Vagina (tissue), 2 donors: Measurements from ENCODE around the gene DGKB. TPM values are rescaled to one million over a fixed set of nuclear protein-coding genes. Genes with fewer than 3 reads are reported as not detected.

Experiments used
- DNase-seq, 2 donors: peaks; one replicate each; pipeline ENCODE4 v3.0.0-alpha.2; 2017; ENCODE audit errors: extremely low spot score in 2 of 2
- H3K27ac ChIP-seq: fragments of 200-600 bp; sonication (generic); one replicate; pipeline ENCODE4 v1.5.1; 2019
- H3K27me3 ChIP-seq: fragments of 200-600 bp; sonication (generic); one replicate; pipeline ENCODE4 v1.5.1; 2019
- H3K36me3 ChIP-seq, 2 donors: fragments of 200-600 bp; sonication (generic); one replicate each; pipeline ENCODE4 v1.5.1; 2017 to 2019
- H3K4me1 ChIP-seq: fragments of 200-600 bp; sonication (generic); one replicate; pipeline ENCODE4 v1.5.1; 2019
- H3K4me3 ChIP-seq, 2 donors: fragments of 200-600 bp; sonication (generic); 1 replicate in 1 of 2; 2 replicates in 1 of 2; pipeline ENCODE4 v1.5.1; 2016 to 2019
- H3K9me3 ChIP-seq: fragments of 200-600 bp; sonication (generic); one replicate; pipeline ENCODE4 v1.5.1; 2019
- POLR2A ChIP-seq, 2 donors: fragments of 450-650 bp; IDR thresholded peaks; one replicate each; pipeline ENCODE4 v1.6.1; 2017; ENCODE audit warnings: antibody characterized with exemption in 2 of 2, mild to moderate bottlenecking in 2 of 2, moderate library complexity in 2 of 2
- POLR2AphosphoS5 ChIP-seq, 2 donors: sonication (generic); formaldehyde crosslinking; IDR thresholded peaks; one replicate each; pipeline ENCODE4 v1.9.0; 2017; ENCODE audit warnings: antibody characterized with exemption in 2 of 2, mild to moderate bottlenecking in 2 of 2, low read depth in 1 of 2; ENCODE audit not compliant: insufficient read depth in 1 of 2
- intact Hi-C: fragments of 100-400 bp; cut with DNase I; formaldehyde crosslinking; loops from one replicate; pipeline ENCODE4 v1.15.1; 2023
- total RNA-seq: library from RNA; depleted of rRNA; stranded (reverse); fragments of >200 nt; gene quantifications from one replicate; pipeline ENCODE4 v1.2.3, GENCODE V29; 2016
- TF ChIP-seq, protein P1 (sequence below), 3 experiments: fragments of 450-650 bp in 2 of 3; fragments of 200-600 bp in 1 of 3; sonication (generic) in 1 of 3; IDR thresholded peaks; one replicate each; pipeline ENCODE4 v1.5.1; 2017 to 2019; ENCODE audit warnings: antibody characterized with exemption in 3 of 3, mild to moderate bottlenecking in 2 of 3, moderate library complexity in 2 of 3

DGKB gene
- total RNA-seq, 1 donor from 2014 or later, result 2.2 TPM

DNA sequence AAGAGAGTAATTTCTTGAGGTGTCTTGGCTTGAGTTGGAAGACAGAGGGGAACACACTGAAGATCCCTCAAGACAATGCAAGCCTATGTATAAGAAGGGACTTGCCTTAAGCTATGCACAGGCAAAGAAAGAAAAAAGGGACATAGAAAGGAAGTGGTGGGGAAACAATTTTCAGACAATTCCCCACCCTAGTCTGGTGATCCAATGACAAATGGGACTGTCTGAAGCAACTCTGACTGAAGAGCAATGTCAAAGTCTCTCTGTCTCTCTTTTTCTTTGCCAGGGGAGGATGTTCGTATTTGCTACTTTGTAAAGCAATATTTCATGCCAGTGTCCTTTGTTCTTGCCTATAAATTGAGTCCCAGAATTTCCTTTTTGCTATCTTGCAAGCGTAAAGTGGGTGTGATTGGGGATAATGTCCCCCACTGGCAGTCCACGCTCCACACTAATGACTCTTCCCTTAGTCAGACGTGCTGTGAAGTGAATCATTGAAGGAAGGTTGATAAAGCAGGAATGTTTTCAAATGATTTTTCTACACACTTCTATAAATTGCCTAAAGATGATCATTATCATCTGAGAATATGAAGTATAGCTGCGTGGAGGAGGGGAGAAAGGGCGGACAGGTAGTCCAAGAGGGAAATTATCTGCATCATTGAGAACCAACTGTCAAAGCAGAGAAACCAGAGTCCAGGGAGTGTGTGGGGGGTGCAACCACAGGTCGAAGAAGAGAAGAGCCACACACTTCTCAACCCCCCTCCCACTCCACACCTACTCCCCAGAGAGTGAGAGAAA is 669.3 kb downstream of the DGKB start:
- TF ChIP-seq POLR2A (IDR thresholded peaks at IDR 0.05) (no peak), POLR2AphosphoS5 (IDR thresholded peaks at IDR 0.05; ENCODE audit: insufficient read depth in 1 of 2, low read depth in 1 of 2) (no peak)
- TF ChIP-seq, protein P1, sequence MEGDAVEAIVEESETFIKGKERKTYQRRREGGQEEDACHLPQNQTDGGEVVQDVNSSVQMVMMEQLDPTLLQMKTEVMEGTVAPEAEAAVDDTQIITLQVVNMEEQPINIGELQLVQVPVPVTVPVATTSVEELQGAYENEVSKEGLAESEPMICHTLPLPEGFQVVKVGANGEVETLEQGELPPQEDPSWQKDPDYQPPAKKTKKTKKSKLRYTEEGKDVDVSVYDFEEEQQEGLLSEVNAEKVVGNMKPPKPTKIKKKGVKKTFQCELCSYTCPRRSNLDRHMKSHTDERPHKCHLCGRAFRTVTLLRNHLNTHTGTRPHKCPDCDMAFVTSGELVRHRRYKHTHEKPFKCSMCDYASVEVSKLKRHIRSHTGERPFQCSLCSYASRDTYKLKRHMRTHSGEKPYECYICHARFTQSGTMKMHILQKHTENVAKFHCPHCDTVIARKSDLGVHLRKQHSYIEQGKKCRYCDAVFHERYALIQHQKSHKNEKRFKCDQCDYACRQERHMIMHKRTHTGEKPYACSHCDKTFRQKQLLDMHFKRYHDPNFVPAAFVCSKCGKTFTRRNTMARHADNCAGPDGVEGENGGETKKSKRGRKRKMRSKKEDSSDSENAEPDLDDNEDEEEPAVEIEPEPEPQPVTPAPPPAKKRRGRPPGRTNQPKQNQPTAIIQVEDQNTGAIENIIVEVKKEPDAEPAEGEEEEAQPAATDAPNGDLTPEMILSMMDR (IDR thresholded peaks at IDR 0.05), result no peak
- Histone ChIP-seq H3K36me3 (no peaks in the 10 kb centered on the region), H3K4me3 (no peak overlapping the region), H3K27me3 (no peaks in the 10 kb centered on the region), H3K9me3 (no peaks in the 10 kb centered on the region), H3K4me1 (no peaks in the 10 kb centered on the region), H3K27ac (no peak overlapping the region)
- DNase-seq, result no peak
- intact Hi-C loops, result loop anchor here (5.0 kb wide), 1 partner anchor 1196 kb away; no protein-coding TSS in a partner anchor

DNA sequence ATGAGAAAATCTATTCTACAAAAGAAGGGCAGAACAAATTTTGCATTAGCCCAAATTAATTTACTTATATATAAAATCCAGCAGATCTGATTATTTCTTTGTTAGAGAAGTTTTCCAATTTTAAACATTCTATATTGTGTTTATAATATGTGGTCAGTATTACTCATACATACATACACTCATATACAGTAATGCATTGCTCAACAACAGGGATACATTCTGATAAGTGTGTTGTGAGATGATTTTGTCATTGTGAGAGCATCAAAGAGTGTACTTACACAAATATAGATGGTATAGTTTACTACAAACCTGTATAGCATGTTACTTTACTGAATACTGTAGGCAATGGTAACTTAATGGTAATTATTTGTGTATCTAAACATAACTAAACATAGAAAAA is 673.5 kb downstream of the DGKB start:
- no peak for DNase-seq
- no peaks in the 10 kb centered on the region for H3K27me3 ChIP-seq
- intact Hi-C loops, result no loop called here
- H3K4me3 ChIP-seq, result no peak overlapping the region
- TF ChIP-seq, protein P1 (IDR thresholded peaks at IDR 0.05), result no peak
- TF ChIP-seq POLR2A (IDR thresholded peaks at IDR 0.05), result no peak
- TF ChIP-seq POLR2AphosphoS5 (IDR thresholded peaks at IDR 0.05; ENCODE audit: insufficient read depth in 1 of 2, low read depth in 1 of 2), result no peak
- no peaks in the 10 kb centered on the region for H3K4me1 ChIP-seq
- no peak overlapping the region for H3K27ac ChIP-seq
- H3K9me3 ChIP-seq, result no peaks in the 10 kb centered on the region
- H3K36me3 ChIP-seq, result no peaks in the 10 kb centered on the region

DNA sequence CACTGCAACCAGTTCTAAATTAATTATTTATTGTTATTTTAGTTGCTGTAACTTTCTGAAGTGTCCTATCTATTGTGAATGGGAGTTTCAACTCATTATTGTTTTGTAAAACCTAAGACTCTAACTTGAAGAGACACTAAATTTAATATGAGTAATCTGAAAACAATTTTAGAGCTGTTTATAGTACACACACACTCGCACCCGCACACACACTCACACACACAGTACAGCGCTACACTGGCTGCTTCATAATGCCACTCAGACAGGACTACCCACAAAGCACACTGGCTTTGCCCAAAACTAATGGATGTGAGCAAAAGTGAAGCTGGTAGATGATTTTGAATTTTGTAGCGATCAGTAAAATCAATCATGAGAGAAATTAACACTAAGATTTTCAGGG is 674.2 kb downstream of the DGKB start:
- no peaks in the 10 kb centered on the region for H3K9me3 ChIP-seq
- intact Hi-C loops, result no loop called here
- DNase-seq, result no peak
- no peaks in the 10 kb centered on the region for H3K27me3 ChIP-seq
- H3K4me3 ChIP-seq, result no peak overlapping the region
- H3K4me1 ChIP-seq, result no peaks in the 10 kb centered on the region
- no peaks in the 10 kb centered on the region for H3K36me3 ChIP-seq
- H3K27ac ChIP-seq, result no peak overlapping the region
- TF ChIP-seq, protein P1 (IDR thresholded peaks at IDR 0.05), result no peak
- TF ChIP-seq POLR2AphosphoS5 (IDR thresholded peaks at IDR 0.05; ENCODE audit: insufficient read depth in 1 of 2, low read depth in 1 of 2), result no peak
- no peak for TF ChIP-seq POLR2A (IDR thresholded peaks at IDR 0.05)

DNA sequence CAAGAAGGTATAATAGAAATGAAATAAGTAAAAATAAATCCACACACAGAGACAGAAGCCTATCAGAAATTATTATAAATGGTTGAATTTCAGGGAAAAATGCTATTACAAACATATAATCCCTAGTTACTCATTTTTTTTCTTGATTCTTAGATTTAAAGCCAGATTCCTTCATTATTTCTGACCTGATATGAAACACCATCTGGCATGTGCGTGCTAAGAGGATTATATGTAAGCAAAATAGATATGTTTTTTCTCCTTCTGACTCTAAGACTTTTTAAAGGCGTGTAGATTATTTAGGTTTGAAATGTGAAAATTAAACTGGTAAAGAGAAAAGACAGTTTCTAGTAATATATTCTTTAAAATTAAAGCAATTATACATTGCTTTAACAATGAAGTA is 676.4 kb downstream of the DGKB start:
- TF ChIP-seq POLR2A (IDR thresholded peaks at IDR 0.05), result no peak
- no peak for TF ChIP-seq POLR2AphosphoS5 (IDR thresholded peaks at IDR 0.05; ENCODE audit: insufficient read depth in 1 of 2, low read depth in 1 of 2)
- TF ChIP-seq, protein P1 (IDR thresholded peaks at IDR 0.05), result no peak
- H3K9me3 ChIP-seq, result no peaks in the 10 kb centered on the region
- H3K4me3 ChIP-seq, result no peak overlapping the region
- H3K27ac ChIP-seq, result no peak overlapping the region
- H3K4me1 ChIP-seq, result no peaks in the 10 kb centered on the region
- no peaks in the 10 kb centered on the region for H3K36me3 ChIP-seq
- no peak for DNase-seq
- intact Hi-C loops, result no loop called here
- H3K27me3 ChIP-seq, result no peaks in the 10 kb centered on the region

DNA sequence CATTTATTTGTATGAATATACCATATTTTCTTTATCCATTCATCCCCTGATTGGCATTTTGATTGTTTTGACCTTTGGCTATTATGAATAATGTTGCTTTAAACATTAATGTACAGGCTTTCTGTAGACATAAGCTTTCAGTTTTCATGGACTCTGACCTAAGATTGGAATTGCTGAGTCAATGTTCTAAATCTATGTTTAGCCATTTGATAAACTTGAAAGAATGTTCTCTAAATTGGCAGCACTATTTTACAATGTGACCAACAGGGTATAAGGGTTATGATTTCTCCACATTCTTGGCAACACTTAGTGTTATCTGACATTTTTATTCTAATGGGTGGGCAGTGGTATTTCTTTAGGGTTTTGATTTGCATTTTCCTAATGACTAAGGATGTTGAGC is 683.4 kb downstream of the DGKB start:
- DNase-seq, result no peak
- no peak overlapping the region for H3K4me3 ChIP-seq
- H3K27me3 ChIP-seq, result no peaks in the 10 kb centered on the region
- intact Hi-C loops, result no loop called here
- no peaks in the 10 kb centered on the region for H3K4me1 ChIP-seq
- TF ChIP-seq POLR2A (IDR thresholded peaks at IDR 0.05) (no peak), POLR2AphosphoS5 (IDR thresholded peaks at IDR 0.05; ENCODE audit: insufficient read depth in 1 of 2, low read depth in 1 of 2) (no peak)
- TF ChIP-seq, protein P1 (IDR thresholded peaks at IDR 0.05), result no peak
- no peak overlapping the region for H3K27ac ChIP-seq
- H3K36me3 ChIP-seq, result no peaks in the 10 kb centered on the region
- no peaks in the 10 kb centered on the region for H3K9me3 ChIP-seq
